ENCODE data around the gene AGTPBP1.

Gene AGTPBP1

GRCh38 chr9:85528607-85529006 is 213.1 kb downstream of the AGTPBP1 start:
- no peak overlapping the region for H3K4me2 ChIP-seq (ENCODE audit: insufficient read depth, low read length)
- H3K9ac ChIP-seq (ENCODE audit: low read depth, low read length) = no peak overlapping the region
- TF ChIP-seq, protein P1, sequence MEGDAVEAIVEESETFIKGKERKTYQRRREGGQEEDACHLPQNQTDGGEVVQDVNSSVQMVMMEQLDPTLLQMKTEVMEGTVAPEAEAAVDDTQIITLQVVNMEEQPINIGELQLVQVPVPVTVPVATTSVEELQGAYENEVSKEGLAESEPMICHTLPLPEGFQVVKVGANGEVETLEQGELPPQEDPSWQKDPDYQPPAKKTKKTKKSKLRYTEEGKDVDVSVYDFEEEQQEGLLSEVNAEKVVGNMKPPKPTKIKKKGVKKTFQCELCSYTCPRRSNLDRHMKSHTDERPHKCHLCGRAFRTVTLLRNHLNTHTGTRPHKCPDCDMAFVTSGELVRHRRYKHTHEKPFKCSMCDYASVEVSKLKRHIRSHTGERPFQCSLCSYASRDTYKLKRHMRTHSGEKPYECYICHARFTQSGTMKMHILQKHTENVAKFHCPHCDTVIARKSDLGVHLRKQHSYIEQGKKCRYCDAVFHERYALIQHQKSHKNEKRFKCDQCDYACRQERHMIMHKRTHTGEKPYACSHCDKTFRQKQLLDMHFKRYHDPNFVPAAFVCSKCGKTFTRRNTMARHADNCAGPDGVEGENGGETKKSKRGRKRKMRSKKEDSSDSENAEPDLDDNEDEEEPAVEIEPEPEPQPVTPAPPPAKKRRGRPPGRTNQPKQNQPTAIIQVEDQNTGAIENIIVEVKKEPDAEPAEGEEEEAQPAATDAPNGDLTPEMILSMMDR (IDR thresholded peaks at IDR 0.05; ENCODE audit: borderline replicate concordance, extremely low read depth, low read length, poor library complexity, severe bottlenecking) = no peak
- TF ChIP-seq EZH2 (IDR thresholded peaks at IDR 0.05; ENCODE audit: borderline replicate concordance, low read depth, low read length, severe bottlenecking) = no peak
- H4K20me1 ChIP-seq (ENCODE audit: insufficient read depth, low read length) = no peaks in the 10 kb centered on the region
- no peaks in the 10 kb centered on the region for H3K27me3 ChIP-seq (ENCODE audit: insufficient read depth, low read length, poor library complexity)
- H2AFZ ChIP-seq (ENCODE audit: low read depth, low read length) = no peak overlapping the region
- DNase-seq (no peak), ATAC-seq (ENCODE audit: insufficient read depth, low read depth) (no peak)
- H3K79me2 ChIP-seq (ENCODE audit: insufficient read depth, low read length) = no peaks in the 10 kb centered on the region
- H3K36me3 ChIP-seq (ENCODE audit: insufficient read depth, low read length) = no peaks in the 10 kb centered on the region
- H3K4me3 ChIP-seq (ENCODE audit: low read depth in 1 of 2, low read length in 2 of 2) = no peak overlapping the region
- H3K4me1 ChIP-seq (ENCODE audit: insufficient read depth, low read length) = no peaks in the 10 kb centered on the region
- H3K9me3 ChIP-seq (ENCODE audit: insufficient read depth, low read length, severe bottlenecking) = no peaks in the 10 kb centered on the region
- no peak overlapping the region for H3K27ac ChIP-seq (ENCODE audit: low read length)

GRCh38 chr9:85528142-85528541 is 213.6 kb downstream of the AGTPBP1 start:
- H3K36me3 ChIP-seq (ENCODE audit: insufficient read depth, low read length) = no peaks in the 10 kb centered on the region
- DNase-seq (no peak), ATAC-seq (ENCODE audit: insufficient read depth, low read depth) (no peak)
- no peaks in the 10 kb centered on the region for H4K20me1 ChIP-seq (ENCODE audit: insufficient read depth, low read length)
- H3K4me3 ChIP-seq (ENCODE audit: low read depth in 1 of 2, low read length in 2 of 2) = no peak overlapping the region
- no peaks in the 10 kb centered on the region for H3K9me3 ChIP-seq (ENCODE audit: insufficient read depth, low read length, severe bottlenecking)
- no peak overlapping the region for H3K9ac ChIP-seq (ENCODE audit: low read depth, low read length)
- TF ChIP-seq, protein P1 (IDR thresholded peaks at IDR 0.05; ENCODE audit: borderline replicate concordance, extremely low read depth, low read length, poor library complexity, severe bottlenecking) = no peak
- no peak for TF ChIP-seq EZH2 (IDR thresholded peaks at IDR 0.05; ENCODE audit: borderline replicate concordance, low read depth, low read length, severe bottlenecking)
- no peak overlapping the region for H2AFZ ChIP-seq (ENCODE audit: low read depth, low read length)
- H3K4me1 ChIP-seq (ENCODE audit: insufficient read depth, low read length) = no peaks in the 10 kb centered on the region
- H3K27ac ChIP-seq (ENCODE audit: low read length) = no peak overlapping the region
- no peaks in the 10 kb centered on the region for H3K79me2 ChIP-seq (ENCODE audit: insufficient read depth, low read length)
- H3K27me3 ChIP-seq (ENCODE audit: insufficient read depth, low read length, poor library complexity) = no peaks in the 10 kb centered on the region
- no peak overlapping the region for H3K4me2 ChIP-seq (ENCODE audit: insufficient read depth, low read length)

DNA sequence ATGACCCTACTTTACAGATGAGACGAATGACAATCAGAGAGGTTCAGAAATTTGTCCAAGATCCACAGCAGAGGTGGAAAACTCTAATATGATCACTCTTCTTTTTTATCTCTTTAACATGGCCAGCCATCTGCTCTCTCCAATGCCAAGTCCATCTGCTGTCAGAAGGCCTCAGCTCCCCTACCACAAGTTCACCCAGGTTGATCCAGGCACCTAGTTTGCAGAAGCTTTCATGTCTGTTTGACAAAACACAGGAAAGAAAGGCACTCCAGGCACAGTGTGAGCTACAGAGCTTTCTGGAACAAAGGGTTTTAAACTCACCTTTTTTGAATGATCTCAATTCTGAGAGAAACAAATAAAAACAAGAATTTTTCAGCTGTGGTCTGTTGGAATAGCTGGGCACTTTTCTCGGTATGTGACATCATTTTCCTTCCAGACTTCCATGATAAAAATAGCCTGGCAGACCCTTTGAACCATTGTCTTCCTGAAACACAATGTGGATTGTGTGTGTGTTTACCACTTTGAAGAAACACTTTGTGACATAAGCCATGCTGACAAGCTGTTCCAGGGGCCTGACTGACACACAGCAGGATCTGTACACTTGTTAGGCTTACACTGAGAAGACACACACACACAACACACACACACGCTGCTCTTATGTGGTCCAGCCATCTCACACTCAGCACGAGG is 214.3 kb downstream of the AGTPBP1 start:
- DNase-seq = no peak

More for the DNA sequence above, 214.3 kb downstream of the AGTPBP1 start:
- H3K4me3 ChIP-seq (ENCODE audit: low read depth in 1 of 2, low read length in 2 of 2) = no peak overlapping the region
- H3K9ac ChIP-seq (ENCODE audit: low read depth, low read length) = no peak overlapping the region
- no peak for TF ChIP-seq EZH2 (IDR thresholded peaks at IDR 0.05; ENCODE audit: borderline replicate concordance, low read depth, low read length, severe bottlenecking)
- TF ChIP-seq, protein P1 (IDR thresholded peaks at IDR 0.05; ENCODE audit: borderline replicate concordance, extremely low read depth, low read length, poor library complexity, severe bottlenecking) = no peak
- no peaks in the 10 kb centered on the region for H3K79me2 ChIP-seq (ENCODE audit: insufficient read depth, low read length)
- no peaks in the 10 kb centered on the region for H3K27me3 ChIP-seq (ENCODE audit: insufficient read depth, low read length, poor library complexity)
- H2AFZ ChIP-seq (ENCODE audit: low read depth, low read length) = no peak overlapping the region
- H4K20me1 ChIP-seq (ENCODE audit: insufficient read depth, low read length) = no peaks in the 10 kb centered on the region
- no peak overlapping the region for H3K27ac ChIP-seq (ENCODE audit: low read length)
- no peaks in the 10 kb centered on the region for H3K36me3 ChIP-seq (ENCODE audit: insufficient read depth, low read length)
- no peaks in the 10 kb centered on the region for H3K9me3 ChIP-seq (ENCODE audit: insufficient read depth, low read length, severe bottlenecking)
- no peak for ATAC-seq (ENCODE audit: insufficient read depth, low read depth)
- H3K4me2 ChIP-seq (ENCODE audit: insufficient read depth, low read length) = no peak overlapping the region
- no peaks in the 10 kb centered on the region for H3K4me1 ChIP-seq (ENCODE audit: insufficient read depth, low read length)

All from DND-41 (cell line).